ENCODE data around the gene MARK3. TPM values are rescaled to one million over a fixed set of nuclear protein-coding genes. Genes with fewer than 3 reads are reported as not detected.

The MARK3 gene
- total RNA-seq, 1 experiment from 2014 or later, result 72.5 TPM

DNA sequence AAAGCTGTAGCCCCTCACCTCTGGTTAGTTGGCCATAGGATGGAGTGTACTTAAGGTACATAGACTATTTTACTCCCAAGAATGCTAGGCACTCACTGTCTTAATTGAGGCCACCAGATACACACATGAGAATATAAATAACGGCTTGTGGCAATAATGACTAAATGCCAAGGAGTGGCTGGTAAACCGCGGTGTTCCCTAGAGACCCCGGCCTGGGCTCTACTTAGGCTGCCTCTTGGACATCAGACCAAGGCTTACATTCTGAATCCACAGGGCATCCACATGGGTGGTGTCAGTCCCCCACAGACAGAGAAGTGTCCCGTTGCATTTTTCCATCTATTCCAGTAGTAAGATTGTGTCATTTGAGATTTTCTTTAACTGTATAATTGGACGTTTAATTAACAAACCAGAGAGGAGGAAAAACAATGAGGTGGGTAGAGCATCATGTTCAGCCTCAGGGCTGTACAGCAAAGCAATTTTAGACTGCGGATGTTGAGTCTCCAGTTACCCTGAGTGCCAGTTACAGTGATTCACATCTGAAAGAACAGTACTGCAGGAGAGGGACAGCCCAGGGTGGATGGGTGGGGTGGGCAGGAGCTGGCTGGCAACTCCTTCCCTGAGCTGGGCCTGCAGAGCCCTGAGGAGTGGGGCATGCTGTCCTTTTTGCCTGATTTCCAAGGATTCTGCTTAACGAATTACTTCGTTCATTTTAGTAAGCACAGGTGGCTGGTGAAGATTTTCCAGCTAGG is 116.9 kb downstream of the MARK3 start (continued):
- TF ChIP-seq FOSL1 (IDR thresholded peaks at IDR 0.05; ENCODE audit: low read depth) (no peak), SP1 (IDR thresholded peaks at IDR 0.05; ENCODE audit: low read depth) (no peak), RAD21 (IDR thresholded peaks at IDR 0.05; ENCODE audit: low read depth) (no peak), SRF (IDR thresholded peaks at IDR 0.05; ENCODE audit: low read depth) (no peak), POLR2AphosphoS5 (IDR thresholded peaks at IDR 0.05; ENCODE audit: low read depth, low read length) (no peak), CBX3 (IDR thresholded peaks at IDR 0.05; ENCODE audit: low read depth) (no peak), EZH2phosphoT487 (IDR thresholded peaks at IDR 0.05; ENCODE audit: borderline replicate concordance) (no peak)

DNA sequence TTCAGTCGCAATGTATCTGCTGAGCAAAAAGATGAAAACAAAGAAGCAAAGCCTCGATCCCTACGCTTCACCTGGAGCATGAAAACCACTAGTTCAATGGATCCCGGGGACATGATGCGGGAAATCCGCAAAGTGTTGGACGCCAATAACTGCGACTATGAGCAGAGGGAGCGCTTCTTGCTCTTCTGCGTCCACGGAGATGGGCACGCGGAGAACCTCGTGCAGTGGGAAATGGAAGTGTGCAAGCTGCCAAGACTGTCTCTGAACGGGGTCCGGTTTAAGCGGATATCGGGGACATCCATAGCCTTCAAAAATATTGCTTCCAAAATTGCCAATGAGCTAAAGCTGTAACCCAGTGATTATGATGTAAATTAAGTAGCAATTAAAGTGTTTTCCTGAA is 117.7 kb downstream of the MARK3 start:
- BruUV-seq (replicated peaks), result no TSS peak
- no peaks in the 10 kb centered on the region for H3K9me3 ChIP-seq (ENCODE audit: control insufficient read depth in 1 of 2, insufficient read depth in 1 of 2, low read depth in 1 of 2, low read length in 2 of 2)
- no peak overlapping the region for H2AFZ ChIP-seq (ENCODE audit: low read depth, low read length, poor library complexity, severe bottlenecking)
- H3K27ac ChIP-seq (ENCODE audit: low read depth, low read length), result no peak overlapping the region
- no peaks in the 10 kb centered on the region for H3K9me2 ChIP-seq (ENCODE audit: insufficient read depth)
- intact Hi-C loops (cut with micrococcal nuclease), result no loop called here
- H3K36me3 ChIP-seq (ENCODE audit: control insufficient read depth in 1 of 2, insufficient read depth in 2 of 2, low read length in 2 of 2), result peaks cover 22 to 33% of the 10 kb centered on the region in 2 experiments
- TF ChIP-seq SP1 (IDR thresholded peaks at IDR 0.05; ENCODE audit: low read depth) (no peak), TCF7L2 (IDR thresholded peaks at IDR 0.05; ENCODE audit: borderline replicate concordance, extremely low read depth, insufficient read depth, insufficient read length) (no peak), JUND (IDR thresholded peaks at IDR 0.05) (no peak), ZNF274 (IDR thresholded peaks at IDR 0.05; ENCODE audit: low read depth, low read length) (no peak), SIN3A (IDR thresholded peaks at IDR 0.05; ENCODE audit: low read depth) (no peak)
- no peak overlapping the region for H3K9ac ChIP-seq (ENCODE audit: low read length)
- RAD21 ChIA-PET (ENCODE audit: low non-redundant PET in 1 of 2, low total read pairs in 2 of 2, uncharacterized antibody in 2 of 2, unreplicated experiment in 2 of 2), result no interaction called here
- ATAC-seq, result no peak
- peaks cover 15% of the 10 kb centered on the region for H3K79me2 ChIP-seq (ENCODE audit: insufficient read depth, low read length)
- no peaks in the 10 kb centered on the region; the same call in 1 of the 2 replicates for H4K20me1 ChIP-seq (ENCODE audit: insufficient read depth)
- POLR2A ChIA-PET, result no interaction called here
- no peak for DNase-seq (ENCODE audit: low read depth, low spot score)
- H3K4me1 ChIP-seq (ENCODE audit: control insufficient read depth in 1 of 2, insufficient read depth in 2 of 2, low read length in 2 of 2), result no peaks in the 10 kb centered on the region
- H3K27me3 ChIP-seq (ENCODE audit: insufficient read depth, low read length), result no peaks in the 10 kb centered on the region
- H3K4me3 ChIP-seq (replicated peaks in 1 of 2; ENCODE audit: low read depth in 1 of 2, low read length in 2 of 2), result no peak overlapping the region
- no peak overlapping the region for H3K4me2 ChIP-seq (ENCODE audit: low read length)
- CTCF ChIA-PET, result interaction anchor here (1.3 kb wide), 1 partner anchor 44 kb away, joined by 4 read pairs; no protein-coding TSS in a partner anchor
